Colonic mucosa (tissue), 4 donors: ENCODE measurements around the gene SNAI1. TPM values are rescaled to one million over a fixed set of nuclear protein-coding genes. Genes with fewer than 3 reads are reported as not detected.

ENCODE experiments used
- DNase-seq: peaks from one replicate; pipeline ENCODE4 v3.0.0-alpha.2; 2020
- H3K27ac ChIP-seq: fragments of 200-600 bp; one replicate; pipeline ENCODE4 v1.8.0; 2021
- H3K27me3 ChIP-seq: fragments of 200-600 bp; one replicate; pipeline ENCODE4 v1.8.0; 2021
- H3K36me3 ChIP-seq: fragments of 200-600 bp; one replicate; pipeline ENCODE4 v1.8.0; 2021
- H3K4me1 ChIP-seq: fragments of 200-600 bp; one replicate; pipeline ENCODE4 v1.8.0; 2021; ENCODE audit warnings: mild to moderate bottlenecking
- H3K4me3 ChIP-seq: fragments of 200-600 bp; one replicate; pipeline ENCODE4 v1.8.0; 2021
- H3K9ac ChIP-seq, 2 donors: one replicate each; pipeline ENCODE4 v1.7.0; 2013; ENCODE audit warnings: control low read depth in 2 of 2, low read depth in 2 of 2, low read length in 2 of 2
- H3K9me3 ChIP-seq: fragments of 200-600 bp; one replicate; pipeline ENCODE4 v1.8.0; 2021
- CTCF ChIP-seq: fragments of 200-600 bp; IDR thresholded peaks from one replicate; pipeline ENCODE4 v1.8.0; 2022; ENCODE audit warnings: antibody characterized with exemption, mild to moderate bottlenecking
- intact Hi-C: fragments of 100-400 bp; cut with DNase I; formaldehyde crosslinking; loops from one replicate; pipeline ENCODE4 v1.14.1; 2022
- total RNA-seq, 2 donors: library from RNA; stranded (reverse); fragmentation: NEBNext Ultra II Directional in 1 of 2; extraction: Animal tissue kit (Norgen Biotek cat#: 25700) in 1 of 2; gene quantifications; one replicate each; pipeline ENCODE4 v1.2.1, GENCODE V29; 2021
- donor health status: healthy.
- donor health status: DM: no; HTN: no; CAD: no.
- donor health status: DM: no; HTN: no; CAD: no.

The SNAI1 gene
- total RNA-seq, 2 donors from 2014 or later: 0.59 to 4.5 TPM

GRCh38 chr20:50015636-50015992, 32.8 kb downstream of the SNAI1 start:
- no peak overlapping the region for H3K27ac ChIP-seq
- no peaks in the 10 kb centered on the region for H3K36me3 ChIP-seq
- H3K27me3 ChIP-seq: peaks cover 1% of the 10 kb centered on the region
- TF ChIP-seq CTCF: no peak
- DNase-seq: no peak
- H3K9ac ChIP-seq: no peak overlapping the region
- no peaks in the 10 kb centered on the region for H3K9me3 ChIP-seq
- intact Hi-C loops: no loop called here
- H3K4me1 ChIP-seq: no peaks in the 10 kb centered on the region
- no peak overlapping the region for H3K4me3 ChIP-seq

- no peak overlapping the region for H3K27ac ChIP-seq
- no peak for TF ChIP-seq CTCF
- H3K27me3 ChIP-seq: no peaks in the 10 kb centered on the region
- H3K4me1 ChIP-seq: no peaks in the 10 kb centered on the region
- H3K36me3 ChIP-seq: no peaks in the 10 kb centered on the region
- intact Hi-C loops: no loop called here
- no peak overlapping the region for H3K9ac ChIP-seq
- DNase-seq: no peak
- no peaks in the 10 kb centered on the region for H3K9me3 ChIP-seq
- no peak overlapping the region for H3K4me3 ChIP-seq
These were observed 33.4 kb downstream of the SNAI1 start for GRCh38 chr20:50015993-50016770.

GRCh38 chr20:50017160-50017559, 34.4 kb downstream of the SNAI1 start:
- DNase-seq: no peak
- Histone ChIP-seq H3K9ac (no peak overlapping the region), H3K36me3 (no peaks in the 10 kb centered on the region), H3K27me3 (no peaks in the 10 kb centered on the region), H3K9me3 (no peaks in the 10 kb centered on the region), H3K4me3 (no peak overlapping the region), H3K27ac (no peak overlapping the region), H3K4me1 (no peaks in the 10 kb centered on the region)
- no peak for TF ChIP-seq CTCF
- intact Hi-C loops: no loop called here

- TF ChIP-seq CTCF: no peak
- intact Hi-C loops: no loop called here
- H3K27ac ChIP-seq: no peak overlapping the region
These were observed 34.9 kb downstream of the SNAI1 start for GRCh38 chr20:50017576-50018248.

GRCh38 chr20:50019466-50020256, 36.9 kb downstream of the SNAI1 start:
- TF ChIP-seq CTCF: no peak
- H3K4me1 ChIP-seq: no peaks in the 10 kb centered on the region
- no peak overlapping the region for H3K4me3 ChIP-seq
- no peak overlapping the region for H3K9ac ChIP-seq
- intact Hi-C loops: no loop called here
- H3K27me3 ChIP-seq: no peaks in the 10 kb centered on the region
- H3K36me3 ChIP-seq: no peaks in the 10 kb centered on the region
- H3K9me3 ChIP-seq: no peaks in the 10 kb centered on the region
- no peak for DNase-seq
- no peak overlapping the region for H3K27ac ChIP-seq

More at GRCh38 chr20:50017576-50018248, 34.9 kb downstream of the SNAI1 start:
- H3K4me1 ChIP-seq: no peaks in the 10 kb centered on the region
- no peak overlapping the region for H3K9ac ChIP-seq
- no peaks in the 10 kb centered on the region for H3K36me3 ChIP-seq
- DNase-seq: no peak
- H3K27me3 ChIP-seq: no peaks in the 10 kb centered on the region
- no peaks in the 10 kb centered on the region for H3K9me3 ChIP-seq
- no peak overlapping the region for H3K4me3 ChIP-seq
